ENCODE data around the gene SECISBP2.

SECISBP2 gene

GRCh38 chr9:89351584-89352300 lies 33.4 kb downstream of the SECISBP2 start:
- FAIRE-seq: no peak

DNA sequence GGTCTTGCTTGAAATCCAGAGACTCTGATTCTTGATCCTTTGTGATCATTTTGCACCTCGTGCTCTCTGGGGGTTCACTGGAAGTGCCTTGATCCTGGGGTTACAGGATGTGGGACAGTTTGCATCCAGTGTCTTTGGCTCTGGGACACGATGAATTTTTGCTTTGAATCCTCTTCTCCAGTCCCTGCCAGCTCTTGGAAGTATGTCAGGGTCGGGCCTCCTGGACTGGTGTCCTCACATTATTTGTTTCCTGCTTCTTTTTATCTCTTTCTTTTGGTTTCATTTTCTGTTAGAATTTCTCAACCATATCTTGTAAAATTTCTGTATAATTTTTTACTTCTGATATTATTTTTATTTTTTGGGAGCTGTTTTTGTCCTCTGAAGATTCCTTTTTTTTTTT lies 34.2 kb downstream of the SECISBP2 start:
- no peak for FAIRE-seq

- no peak for FAIRE-seq
Observed at GRCh38 chr9:89352874-89353649, 34.8 kb downstream of the SECISBP2 start.

- FAIRE-seq: no peak
Observed at GRCh38 chr9:89353989-89354388, 35.7 kb downstream of the SECISBP2 start.

GRCh38 chr9:89354471-89354870 lies 36.2 kb downstream of the SECISBP2 start:
- no peak for FAIRE-seq

- FAIRE-seq: no peak
Observed at GRCh38 chr9:89356782-89357181, 38.5 kb downstream of the SECISBP2 start.

- no peak for FAIRE-seq
Observed at GRCh38 chr9:89357331-89358197, 39.3 kb downstream of the SECISBP2 start.

- FAIRE-seq: no peak
Observed at GRCh38 chr9:89358376-89358916, 40.1 kb downstream of the SECISBP2 start.

- FAIRE-seq: no peak
Observed at GRCh38 chr9:89358985-89359384, 40.7 kb downstream of the SECISBP2 start.

- FAIRE-seq: no peak
Observed at GRCh38 chr9:89359751-89360261, 41.5 kb downstream of the SECISBP2 start.

GRCh38 chr9:89360465-89360864 lies 42.2 kb downstream of the SECISBP2 start:
- no peak for FAIRE-seq

GRCh38 chr9:89361031-89361430 lies 42.7 kb downstream of the SECISBP2 start:
- no peak for FAIRE-seq

DNA sequence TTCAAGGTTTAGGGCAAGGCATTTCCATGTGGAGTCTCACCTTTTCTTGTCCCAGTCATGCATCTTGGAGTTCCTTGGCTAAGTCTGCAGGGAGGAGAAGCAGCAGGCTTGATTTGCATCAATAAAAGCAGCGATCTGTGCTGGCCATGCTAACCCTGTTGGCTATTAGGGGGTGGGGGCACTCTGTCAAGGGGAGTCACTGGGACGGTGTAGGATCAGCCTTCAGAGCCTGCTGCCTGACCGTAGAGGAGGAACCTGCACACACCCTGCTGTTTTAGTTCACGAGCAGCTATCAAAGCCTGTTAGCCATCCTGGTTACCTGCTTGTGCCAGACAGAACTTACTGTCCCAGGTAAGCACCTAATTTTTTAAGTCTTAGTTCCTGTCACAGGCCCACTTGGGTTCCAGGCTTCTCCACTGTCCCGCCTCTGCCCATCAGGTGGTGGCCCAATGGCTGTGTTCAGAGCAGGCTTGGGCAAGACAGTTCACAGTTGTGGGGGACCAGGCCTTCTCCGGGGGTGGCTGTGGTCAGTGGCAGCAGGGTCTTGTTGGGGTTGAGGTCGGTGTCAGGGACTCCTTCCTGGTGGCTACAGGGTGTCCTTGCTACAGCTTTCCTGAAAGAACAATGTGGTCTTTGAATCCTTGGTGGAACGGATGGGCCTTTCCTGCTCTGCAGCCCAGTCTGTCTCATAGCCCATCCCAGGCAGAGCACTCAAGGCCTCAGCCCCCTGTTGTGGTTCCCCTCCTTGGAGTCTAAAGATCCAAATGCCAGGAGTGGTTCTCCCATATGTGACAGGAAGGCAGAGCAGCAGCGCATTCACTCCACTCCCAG lies 43.7 kb downstream of the SECISBP2 start:
- FAIRE-seq: no peak

DNA sequence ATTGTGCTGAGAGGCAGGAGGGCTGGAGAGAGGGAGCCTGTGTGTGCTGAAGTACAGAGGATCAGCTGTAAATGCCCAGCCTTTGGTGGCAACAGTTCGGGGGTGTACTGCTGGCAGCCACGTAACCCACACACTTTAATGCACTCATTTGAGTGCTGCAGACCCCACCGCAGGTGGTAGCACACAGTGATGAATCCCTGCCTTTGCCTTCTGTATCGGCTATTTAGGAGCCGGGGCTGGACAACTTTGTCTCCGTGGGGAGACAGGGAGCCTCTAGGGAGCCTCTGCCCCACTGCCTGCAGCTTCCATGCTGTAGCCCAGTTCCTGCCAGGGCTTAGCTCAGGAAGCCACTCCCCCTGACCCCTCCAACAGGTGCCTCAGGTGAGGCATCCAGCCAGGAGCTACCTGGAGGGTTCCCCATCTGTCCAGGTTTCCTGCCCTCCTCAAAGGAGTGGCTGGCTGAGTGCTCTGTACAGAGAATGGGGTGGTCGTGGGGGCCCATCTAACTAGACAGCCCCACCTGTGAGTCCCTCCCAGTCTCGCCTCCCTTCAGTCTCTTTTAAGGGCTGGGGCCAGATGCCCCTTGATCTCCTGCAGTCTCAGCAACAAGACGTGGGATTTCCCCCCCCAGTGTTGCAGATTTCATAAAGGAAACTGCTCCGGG lies 44.5 kb downstream of the SECISBP2 start:
- FAIRE-seq: no peak

DNA sequence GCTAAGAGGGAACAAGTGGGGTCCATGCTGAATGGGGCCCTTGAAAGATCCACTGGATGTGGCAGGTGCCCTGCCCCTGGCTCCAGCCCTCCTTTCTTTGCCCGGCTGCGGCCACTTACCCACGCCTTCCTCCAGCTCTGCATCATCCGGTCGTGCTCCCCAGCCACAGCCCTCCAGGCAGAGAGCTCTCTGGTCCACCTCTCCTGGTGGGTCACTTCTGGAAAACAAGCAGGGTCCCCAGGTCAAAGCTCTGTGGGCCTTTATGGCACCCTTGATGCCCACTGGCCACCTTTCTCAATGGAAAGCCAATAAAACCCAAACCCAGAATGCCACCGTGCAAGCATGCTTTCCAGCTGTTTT lies 45.0 kb downstream of the SECISBP2 start:
- FAIRE-seq: no peak

DNA sequence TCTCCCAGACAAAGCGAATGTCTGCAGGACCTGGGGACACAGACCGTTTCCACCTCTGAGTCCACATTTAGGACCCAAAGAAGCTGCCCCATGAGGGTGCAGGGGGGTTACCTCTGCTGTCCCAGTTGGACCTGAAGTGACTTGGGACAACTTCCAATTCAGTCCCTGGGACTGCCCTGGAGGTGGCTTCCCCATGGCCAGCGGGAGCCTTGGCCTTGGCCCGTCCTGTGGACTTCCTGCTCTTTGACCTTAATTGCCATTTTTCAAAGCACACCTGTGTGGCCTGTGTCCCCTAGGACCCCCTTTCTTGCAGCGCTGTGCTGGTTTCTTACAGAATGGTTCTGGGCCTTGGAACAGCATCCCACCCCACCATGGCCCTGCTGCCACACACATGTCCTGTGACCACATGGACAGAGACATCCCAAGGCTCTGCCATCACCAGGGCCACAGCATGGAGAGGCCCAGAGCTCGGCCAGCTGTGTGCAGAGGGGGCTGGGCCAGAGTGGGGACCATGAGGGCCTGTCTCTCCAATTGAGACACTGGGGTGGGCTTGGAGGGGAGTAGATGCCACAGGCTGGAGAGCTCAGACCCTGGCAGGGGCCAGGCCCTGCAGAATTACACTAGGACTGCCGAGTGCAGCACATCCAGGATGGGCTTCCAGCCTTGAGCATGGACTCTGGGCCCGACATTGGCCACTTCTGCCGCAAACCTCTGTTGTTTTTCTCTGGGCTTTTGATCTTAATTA lies 45.8 kb downstream of the SECISBP2 start:
- FAIRE-seq: no peak

GRCh38 chr9:89364666-89365531 lies 46.6 kb downstream of the SECISBP2 start:
- FAIRE-seq: no peak

- no peak for FAIRE-seq
Observed at GRCh38 chr9:89365532-89365912, 47.2 kb downstream of the SECISBP2 start.

GRCh38 chr9:89366711-89367110 lies 48.4 kb downstream of the SECISBP2 start:
- FAIRE-seq: no peak

DNA sequence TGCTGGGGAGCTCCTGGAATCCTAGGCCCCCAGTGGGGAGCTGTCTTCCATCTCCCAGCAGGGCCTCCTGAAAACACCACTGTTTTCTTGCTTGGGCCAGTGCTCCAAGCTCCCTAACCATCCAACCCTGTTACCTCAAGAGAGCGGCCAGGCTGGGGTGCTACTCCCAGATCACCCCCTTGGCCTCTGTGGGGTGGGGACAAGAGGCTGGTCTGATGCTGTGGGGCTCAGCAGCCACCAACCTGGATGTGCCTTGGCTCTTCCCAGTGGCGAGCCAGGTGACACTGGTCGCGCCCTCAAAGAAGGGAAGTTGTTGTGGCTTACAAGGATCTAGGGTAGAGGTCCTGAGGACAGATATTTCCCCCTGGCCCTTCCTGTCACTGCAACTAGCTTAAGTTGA lies 49.0 kb downstream of the SECISBP2 start:
- no peak for FAIRE-seq

Measured in A204.1 (cell line).